LNCaP clone FGC (cell line): ENCODE results near the gene FNDC3B.

Source experiments
- DNase-seq: peaks from one replicate; pipeline ENCODE4 v3.0.0-alpha.2; 2011; ENCODE audit warnings: low read depth
- H3K4me3 ChIP-seq: 2 replicates; pipeline ENCODE4 v1.5.1; 2011; ENCODE audit warnings: mild to moderate bottlenecking, low read depth, low read length, control low read depth
- TF ChIP-seq, protein P1 (sequence below): IDR thresholded peaks from 2 replicates; pipeline ENCODE4 v1.5.1; 2012; ENCODE audit warnings: mild to moderate bottlenecking; ENCODE audit not compliant: control insufficient read depth, insufficient read depth; ENCODE audit errors: extremely low read depth

The FNDC3B gene

GRCh38 chr3:172191629-172192028 lies 152.3 kb downstream of the FNDC3B start:
- TF ChIP-seq, protein P1, sequence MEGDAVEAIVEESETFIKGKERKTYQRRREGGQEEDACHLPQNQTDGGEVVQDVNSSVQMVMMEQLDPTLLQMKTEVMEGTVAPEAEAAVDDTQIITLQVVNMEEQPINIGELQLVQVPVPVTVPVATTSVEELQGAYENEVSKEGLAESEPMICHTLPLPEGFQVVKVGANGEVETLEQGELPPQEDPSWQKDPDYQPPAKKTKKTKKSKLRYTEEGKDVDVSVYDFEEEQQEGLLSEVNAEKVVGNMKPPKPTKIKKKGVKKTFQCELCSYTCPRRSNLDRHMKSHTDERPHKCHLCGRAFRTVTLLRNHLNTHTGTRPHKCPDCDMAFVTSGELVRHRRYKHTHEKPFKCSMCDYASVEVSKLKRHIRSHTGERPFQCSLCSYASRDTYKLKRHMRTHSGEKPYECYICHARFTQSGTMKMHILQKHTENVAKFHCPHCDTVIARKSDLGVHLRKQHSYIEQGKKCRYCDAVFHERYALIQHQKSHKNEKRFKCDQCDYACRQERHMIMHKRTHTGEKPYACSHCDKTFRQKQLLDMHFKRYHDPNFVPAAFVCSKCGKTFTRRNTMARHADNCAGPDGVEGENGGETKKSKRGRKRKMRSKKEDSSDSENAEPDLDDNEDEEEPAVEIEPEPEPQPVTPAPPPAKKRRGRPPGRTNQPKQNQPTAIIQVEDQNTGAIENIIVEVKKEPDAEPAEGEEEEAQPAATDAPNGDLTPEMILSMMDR, result no peak
- no peak overlapping the region for H3K4me3 ChIP-seq
- DNase-seq, result no peak

DNA sequence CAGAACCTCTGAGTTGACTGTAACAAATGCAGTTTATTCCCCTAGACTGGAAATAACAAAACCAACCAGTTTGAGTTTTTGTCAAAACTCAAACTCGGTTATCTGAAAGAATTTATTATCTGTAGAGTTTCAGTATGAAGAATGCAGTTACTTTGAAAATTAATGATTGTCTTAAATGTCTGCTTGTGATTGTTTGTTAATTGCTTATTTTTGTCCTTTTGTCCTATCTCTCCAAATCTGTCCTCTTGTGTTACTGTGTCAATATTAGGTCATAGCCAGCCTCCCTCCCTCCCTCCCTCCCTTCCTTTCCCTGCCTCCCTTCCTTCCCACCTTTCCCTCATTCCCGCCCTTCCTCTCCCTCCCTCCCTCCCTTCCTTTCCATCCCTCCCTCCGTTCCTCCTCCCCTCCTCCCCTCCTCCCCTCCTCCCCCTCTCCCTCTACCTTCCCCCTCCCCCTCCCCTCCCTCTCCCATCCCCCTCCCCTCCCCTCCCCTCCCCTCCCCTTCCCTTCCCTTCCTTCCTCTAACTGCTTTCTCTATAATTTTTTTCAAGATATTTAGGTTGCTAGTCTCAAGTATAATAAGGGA lies 153.5 kb downstream of the FNDC3B start:
- no peak overlapping the region for H3K4me3 ChIP-seq
- no peak for DNase-seq
- TF ChIP-seq, protein P1, result no peak

- no peak for DNase-seq
- TF ChIP-seq, protein P1, result no peak
- H3K4me3 ChIP-seq, result no peak overlapping the region
These were observed 154.1 kb downstream of the FNDC3B start for GRCh38 chr3:172193436-172193835.

DNA sequence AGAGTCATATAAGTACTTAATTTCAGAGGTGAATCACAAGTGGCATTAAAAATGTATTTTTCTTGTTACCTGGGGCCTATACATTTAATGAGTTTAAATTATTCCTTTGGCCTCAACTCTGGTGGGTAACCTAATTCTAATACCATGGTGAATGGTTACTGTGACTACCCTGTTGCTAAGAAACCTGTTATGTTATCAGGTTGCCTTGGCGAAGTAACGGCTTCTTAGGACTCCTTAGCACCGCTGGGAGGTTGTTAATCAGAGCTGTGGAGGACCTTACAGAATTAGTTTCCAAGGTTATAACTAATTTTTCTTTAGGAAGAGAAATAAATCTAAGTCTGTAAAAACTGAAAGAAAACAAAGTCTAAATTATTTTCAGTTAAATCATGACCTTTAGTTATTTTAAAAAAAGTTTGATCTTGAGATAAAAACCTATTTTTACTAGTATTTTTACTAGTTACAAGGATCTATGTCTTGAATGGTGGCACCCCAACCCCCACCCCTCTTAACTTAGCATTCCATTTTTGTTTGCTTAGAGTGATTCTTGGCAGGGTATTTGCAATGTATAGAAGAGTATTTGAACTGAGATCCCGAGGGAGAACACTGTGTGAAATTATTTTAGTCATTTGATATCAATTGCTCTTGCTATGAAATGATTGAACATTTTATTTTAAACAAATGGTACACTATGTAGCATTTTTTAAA lies 155.5 kb downstream of the FNDC3B start:
- TF ChIP-seq, protein P1, result no peak
- no peak overlapping the region for H3K4me3 ChIP-seq
- DNase-seq, result no peak

DNA sequence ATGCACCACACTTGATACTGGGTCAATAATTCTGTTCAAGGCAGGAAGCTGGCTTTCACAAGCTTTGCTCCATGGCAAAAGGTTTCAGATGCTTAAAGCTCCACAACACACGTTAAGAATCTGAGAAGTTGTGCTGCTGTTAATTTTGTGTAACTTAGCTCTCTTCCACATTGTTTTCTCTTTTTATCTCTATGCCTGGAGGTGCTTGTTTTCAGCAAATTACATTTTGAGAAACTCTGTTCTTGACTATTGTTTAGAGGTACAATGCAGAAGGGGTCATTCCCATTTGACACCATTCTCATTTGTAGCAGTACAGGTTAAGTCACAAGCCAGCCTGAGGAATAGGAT lies 156.0 kb downstream of the FNDC3B start:
- TF ChIP-seq, protein P1, result no peak
- DNase-seq, result no peak
- no peak overlapping the region for H3K4me3 ChIP-seq

- DNase-seq, result no peak
- TF ChIP-seq, protein P1, result no peak
- no peak overlapping the region for H3K4me3 ChIP-seq
These were observed 158.0 kb downstream of the FNDC3B start for GRCh38 chr3:172197344-172197743.

DNA sequence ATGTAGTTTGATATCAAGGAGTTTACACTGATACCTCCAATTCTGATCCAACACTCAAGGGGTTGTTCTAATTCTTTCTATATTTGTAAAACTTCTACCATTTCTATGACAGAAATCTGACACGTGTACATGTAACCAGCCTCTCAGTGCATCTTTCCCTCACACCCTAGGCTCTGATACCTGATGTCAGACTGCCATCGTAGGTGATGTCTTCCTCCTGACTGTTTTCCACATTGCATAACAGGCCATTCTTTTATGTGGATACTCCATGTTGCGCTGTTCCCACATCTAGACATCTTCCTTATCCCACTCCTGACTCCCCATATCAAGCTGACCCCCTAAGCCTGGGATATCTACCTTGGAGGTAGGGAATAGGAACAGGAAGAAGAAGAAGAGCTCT lies 159.1 kb downstream of the FNDC3B start:
- TF ChIP-seq, protein P1, result no peak
- H3K4me3 ChIP-seq, result no peak overlapping the region
- DNase-seq, result no peak
